Activated CD4-positive, alpha-beta T cell treated with anti-CD3 and anti-CD28 coated beads, Interleukin-10, Interleukin-2, amounts not matched to agents 100 ng/mL and 50 ng/mL, durations not matched to agents 16 hours and 8 hours (primary cell): ENCODE measurements around the gene MAP2K6.

Experiments used
- DNase-seq: peaks from one replicate; pipeline ENCODE4 v3.0.0-alpha.2; 2020

The MAP2K6 gene

DNA sequence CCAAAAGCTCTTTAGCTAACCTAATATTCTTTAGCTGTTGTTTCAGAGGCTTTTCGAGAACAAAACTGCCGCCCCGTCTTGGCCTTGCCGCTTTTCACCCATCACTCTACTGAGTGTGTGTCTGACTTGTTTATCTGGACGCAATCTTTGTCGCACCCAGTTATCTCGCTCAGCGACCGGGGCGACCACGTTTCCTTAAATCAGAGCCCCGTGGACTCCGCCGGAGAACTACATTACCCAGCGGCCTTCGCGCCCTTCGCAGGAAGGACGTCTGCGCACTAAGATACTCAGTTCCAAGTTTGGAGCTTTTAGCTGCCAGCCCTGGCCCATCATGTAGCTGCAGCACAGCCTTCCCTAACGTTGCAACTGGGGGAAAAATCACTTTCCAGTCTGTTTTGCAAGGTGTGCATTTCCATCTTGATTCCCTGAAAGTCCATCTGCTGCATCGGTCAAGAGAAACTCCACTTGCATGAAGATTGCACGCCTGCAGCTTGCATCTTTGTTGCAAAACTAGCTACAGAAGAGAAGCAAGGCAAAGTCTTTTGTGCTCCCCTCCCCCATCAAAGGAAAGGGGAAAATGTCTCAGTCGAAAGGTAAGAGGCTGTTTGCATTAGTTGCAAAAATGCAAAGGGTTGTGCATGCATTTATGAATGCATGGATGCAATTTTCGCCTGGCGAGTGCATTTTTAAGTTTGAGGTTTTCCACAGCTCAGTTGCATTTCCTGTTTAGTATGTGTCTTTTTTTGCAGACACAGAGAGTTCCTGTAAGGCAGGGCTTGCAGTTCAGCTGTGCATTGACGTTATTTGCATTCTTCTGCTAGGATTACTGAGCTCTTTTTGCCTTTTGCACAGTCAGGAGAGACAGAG, at the start of gene MAP2K6:
MAP2K6 (plus strand) TSS at position 290 of the 867 bp plus-strand sequence; CDS start at position 578, 288 bp downstream.
- DNase-seq = peak; percentile 86

DNA sequence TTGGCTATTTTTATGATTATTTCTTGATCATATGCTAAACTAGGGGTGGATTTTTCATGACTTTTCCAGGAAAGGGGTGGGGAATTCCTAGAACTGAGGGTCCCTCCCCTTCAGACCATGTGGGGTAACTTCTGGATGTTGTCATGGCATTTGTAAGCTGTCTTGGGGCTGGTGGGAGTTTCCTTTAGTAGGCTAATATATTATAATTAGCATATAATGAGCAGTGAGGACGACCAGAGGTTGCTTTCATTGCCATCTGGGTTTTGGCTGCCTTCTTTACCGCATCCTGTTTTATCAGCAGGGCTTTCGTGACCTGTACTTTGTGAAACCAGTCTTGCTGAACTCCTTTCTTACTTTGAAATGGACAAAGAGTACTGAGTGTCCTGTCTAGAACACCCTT, 47.2 kb upstream of the MAP2K6 start:
- DNase-seq = no peak

DNA sequence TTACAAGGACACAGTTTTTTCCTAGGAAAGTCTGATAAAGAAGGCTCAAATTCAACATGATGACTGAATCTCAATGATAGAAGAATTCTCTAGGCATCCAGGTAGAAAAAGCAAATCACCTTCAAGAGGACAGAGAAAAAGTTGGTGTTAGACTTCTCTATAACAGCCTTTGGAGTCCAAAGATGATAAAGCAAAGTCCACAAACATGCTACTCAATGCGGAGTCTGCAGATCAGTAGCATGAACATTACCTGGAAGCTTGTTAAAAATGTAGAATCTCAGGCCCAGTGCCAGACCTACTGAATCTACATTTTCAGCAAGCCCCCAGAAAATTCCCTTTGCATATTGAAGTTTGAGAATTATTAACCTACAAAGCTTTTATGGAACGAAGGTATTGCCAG, 41.4 kb upstream of the MAP2K6 start:
- no peak for DNase-seq

DNA sequence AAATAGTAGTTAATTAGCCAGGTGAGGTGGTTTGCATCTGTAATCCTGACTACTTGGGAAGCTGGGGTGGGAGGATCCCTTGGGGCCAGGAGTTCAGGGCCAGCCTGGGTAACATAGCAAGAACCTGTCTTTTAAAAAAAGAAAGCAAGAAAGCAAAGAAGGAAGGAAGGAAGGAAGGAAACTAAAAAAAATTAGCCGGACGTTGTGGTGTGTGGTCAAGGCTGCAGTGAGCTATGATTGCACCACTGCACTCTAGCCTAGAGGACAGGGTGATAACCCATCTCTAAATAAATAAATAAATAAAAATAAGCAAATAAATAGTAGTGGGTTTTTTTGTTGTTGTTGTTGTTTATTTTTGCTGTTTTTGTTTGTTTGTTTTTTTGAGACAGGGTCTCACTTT, 39.3 kb upstream of the MAP2K6 start:
- no peak for DNase-seq

- DNase-seq = no peak
Measured at GRCh38 chr17:69388822-69389442, 25.6 kb upstream of the MAP2K6 start.

DNA sequence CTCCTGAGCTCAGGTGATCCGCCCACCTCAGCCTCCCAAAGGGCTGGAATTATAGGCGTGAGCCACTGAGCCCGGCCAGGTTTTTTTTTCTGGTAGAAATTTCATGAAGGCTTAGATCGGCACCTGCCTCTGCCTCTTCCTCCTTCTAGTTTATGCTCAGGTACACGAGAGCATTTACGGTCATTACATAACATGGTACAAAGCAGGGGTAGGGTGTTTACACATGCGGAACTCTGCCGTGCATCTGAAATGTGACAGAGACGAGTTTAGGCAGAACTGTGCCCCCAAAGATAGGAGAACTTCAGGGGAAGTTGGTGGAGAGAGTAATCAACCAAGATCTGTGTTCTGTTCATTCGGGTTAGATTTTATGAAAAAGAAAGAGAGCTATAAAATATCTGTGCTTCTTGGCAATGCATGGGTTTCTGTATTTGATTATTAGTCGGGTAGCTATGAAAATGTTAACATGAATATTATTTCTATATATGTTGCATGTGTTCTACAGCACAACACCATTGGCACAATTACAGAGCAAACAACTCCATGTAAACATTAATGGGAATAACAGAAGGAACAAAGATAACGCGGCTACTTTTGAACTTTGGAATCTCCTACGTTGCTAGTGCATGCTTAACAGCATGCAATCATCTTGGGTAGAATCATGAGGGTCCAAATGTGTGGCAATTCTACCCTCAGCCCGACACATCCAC, 23.5 kb upstream of the MAP2K6 start:
- no peak for DNase-seq

GRCh38 chr17:69401251-69401650, 13.2 kb upstream of the MAP2K6 start:
- DNase-seq = peak; percentile 28

DNA sequence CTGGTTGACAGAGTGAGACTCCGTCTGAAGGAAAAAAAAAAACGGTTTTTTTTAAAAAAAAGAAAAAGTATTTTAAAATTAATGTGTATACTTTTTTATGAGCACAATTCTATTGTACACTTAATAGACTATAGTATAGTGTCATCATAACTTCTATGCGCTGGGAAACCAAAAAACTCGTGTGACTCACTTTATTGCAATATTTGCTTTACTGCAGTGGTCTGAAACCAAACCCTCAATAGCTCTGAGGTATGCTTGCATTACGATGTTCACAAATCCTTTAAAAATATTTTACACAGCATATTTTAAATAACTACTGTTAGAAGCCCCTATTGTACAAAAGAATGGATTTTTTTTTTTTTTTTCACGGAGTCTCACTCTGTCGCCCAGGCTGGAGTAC, 12.4 kb upstream of the MAP2K6 start:
- no peak for DNase-seq

DNA sequence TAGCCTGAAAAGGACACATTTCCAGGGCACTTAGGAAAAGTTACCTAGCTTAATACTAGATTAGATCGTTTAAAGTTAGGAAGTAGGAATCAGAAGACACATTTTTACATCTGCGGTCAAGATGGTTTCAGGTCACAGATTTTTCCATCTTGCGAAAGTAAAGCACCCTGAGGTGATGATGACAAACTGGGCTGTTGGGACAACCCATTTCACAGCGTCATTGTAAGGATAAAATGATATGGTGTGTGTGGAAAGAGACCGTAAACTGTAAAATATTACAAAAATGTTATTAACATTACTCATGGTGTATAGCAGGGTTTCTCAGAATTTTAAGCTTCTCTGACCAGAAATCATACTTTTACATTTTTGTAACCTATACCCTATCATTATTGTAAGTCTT, 10.1 kb upstream of the MAP2K6 start:
- no peak for DNase-seq

GRCh38 chr17:69405096-69405495, 9.4 kb upstream of the MAP2K6 start:
- no peak for DNase-seq

DNA sequence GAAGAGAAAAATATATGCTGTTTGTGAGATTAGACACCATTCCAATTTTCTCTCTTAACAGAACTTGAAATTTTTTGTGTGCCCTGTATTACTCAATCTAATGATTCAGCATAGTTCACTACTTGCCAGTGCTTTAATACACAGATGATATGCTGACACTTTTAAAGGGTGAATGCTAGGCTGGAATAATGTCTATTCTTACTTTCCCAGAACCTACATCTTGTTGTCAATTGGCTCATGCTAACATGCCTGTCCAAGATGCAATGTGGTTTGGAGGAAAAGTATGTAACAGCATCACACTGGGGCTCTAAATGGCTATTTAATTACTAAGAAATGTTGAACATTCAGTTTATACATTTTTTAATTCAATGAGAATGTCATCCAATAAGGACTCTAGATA, 7.6 kb upstream of the MAP2K6 start:
- no peak for DNase-seq

- no peak for DNase-seq
Measured at GRCh38 chr17:69407759-69408158, 6.7 kb upstream of the MAP2K6 start.

DNA sequence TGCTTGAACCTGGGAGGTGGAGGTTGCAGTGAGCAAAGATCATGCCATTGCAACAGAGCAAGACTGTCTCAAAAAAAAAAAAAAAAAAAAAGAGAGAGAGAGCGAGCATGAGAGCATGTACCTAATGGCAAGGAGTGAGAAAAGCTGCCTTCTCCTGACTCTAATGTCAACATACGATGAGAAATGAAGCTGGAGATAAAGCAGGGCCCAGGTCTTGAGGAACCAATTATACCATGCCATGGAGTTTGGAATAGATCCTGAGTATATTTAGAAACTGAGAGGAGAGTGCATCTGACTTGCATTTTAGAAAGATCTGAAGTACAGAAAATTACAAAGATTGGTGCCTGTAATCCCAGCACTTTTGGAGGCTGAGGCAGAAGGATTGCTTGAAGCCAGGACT, 3.8 kb upstream of the MAP2K6 start:
- no peak for DNase-seq

GRCh38 chr17:69411766-69412165, 2.7 kb upstream of the MAP2K6 start:
- no peak for DNase-seq

- no peak for DNase-seq
Measured at GRCh38 chr17:69412251-69412671, 2.2 kb upstream of the MAP2K6 start.

GRCh38 chr17:69415431-69415830, 934 bp downstream of the MAP2K6 start:
- DNase-seq = no peak

DNA sequence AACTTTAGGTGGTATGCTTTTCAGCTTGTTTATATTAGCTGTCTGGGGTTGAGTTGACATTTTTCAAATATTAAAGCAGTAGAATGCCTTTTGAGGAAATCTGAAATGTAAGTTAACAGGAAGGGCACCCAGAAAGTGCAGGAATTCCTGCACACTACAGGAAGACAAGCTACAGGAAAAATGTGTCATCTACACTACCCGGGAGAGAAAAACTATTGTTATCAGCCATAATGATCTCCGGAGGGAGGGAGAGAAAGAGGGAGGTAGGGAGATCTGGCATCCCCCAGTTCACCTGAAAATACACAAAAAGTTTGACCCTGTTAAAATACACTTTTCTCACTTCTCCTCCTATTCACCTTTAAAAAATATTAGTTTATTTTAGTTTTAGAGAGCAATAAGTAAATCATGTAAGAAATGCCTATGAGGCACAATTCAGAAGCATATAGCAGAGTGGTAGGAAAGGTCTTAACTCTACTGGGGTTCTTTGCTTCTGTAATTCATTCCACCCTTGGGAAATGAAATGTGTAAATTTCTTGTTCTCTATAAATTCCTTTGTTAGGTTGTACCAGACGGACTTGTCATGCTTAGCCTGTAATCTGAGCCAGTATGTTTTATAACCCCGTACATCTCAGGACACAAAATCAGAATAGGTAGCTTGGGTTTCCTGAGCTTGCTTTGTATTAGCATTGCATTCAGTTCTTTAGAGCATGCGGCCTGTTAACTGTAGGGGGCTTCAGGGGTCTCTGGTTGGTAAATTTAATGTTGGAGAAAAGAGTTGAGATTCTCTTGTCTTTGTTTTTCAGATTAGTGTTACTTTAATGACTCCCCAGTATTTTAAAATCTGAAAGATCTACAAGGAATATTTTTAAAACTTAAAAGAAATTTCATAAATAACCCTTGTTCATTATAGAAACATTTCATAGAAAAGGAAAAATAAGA, 3.3 kb downstream of the MAP2K6 start:
- DNase-seq = no peak

- no peak for DNase-seq
Measured at GRCh38 chr17:69418535-69418934, 4.0 kb downstream of the MAP2K6 start.

- peak; percentile 3 for DNase-seq
Measured at GRCh38 chr17:69423450-69423849, 9.0 kb downstream of the MAP2K6 start.

GRCh38 chr17:69424287-69425041, 10.0 kb downstream of the MAP2K6 start:
- no peak for DNase-seq

DNA sequence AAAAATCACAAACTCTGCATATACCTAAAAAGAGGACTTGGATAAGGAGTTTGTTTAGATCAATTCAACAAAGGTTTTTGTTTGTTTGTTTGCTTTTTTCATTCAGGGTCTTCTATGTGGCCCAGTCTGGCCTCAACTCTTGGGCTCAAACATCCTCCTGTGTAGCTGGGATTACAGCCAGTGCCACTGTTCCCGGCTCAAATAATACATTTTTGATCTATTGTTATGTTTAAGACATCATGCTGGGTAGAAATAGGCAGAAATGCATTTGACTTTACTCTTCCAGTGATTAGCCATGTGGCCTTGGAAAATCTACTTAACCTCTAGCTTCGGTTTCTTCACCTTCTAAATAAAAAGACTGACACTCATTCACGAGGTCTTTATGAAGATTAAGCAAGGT, 11.5 kb downstream of the MAP2K6 start:
- DNase-seq = no peak
